Omental fat pad (tissue), 4 donors: Measurements from ENCODE around the gene RUNDC1. TPM values are rescaled to one million over a fixed set of nuclear protein-coding genes. Genes with fewer than 3 reads are reported as not detected.

Source experiments
- ATAC-seq: fragments of 150-250 bp; one replicate; pipeline ENCODE4 v1.9.1; 2016; ENCODE audit warnings: mild to moderate bottlenecking, moderate library complexity; ENCODE audit not compliant: low FRiP score
- DNase-seq: peaks from one replicate; pipeline ENCODE4 v3.0.0-alpha.2; 2019; ENCODE audit warnings: low spot score
- total RNA-seq, 4 donors: library from RNA; depleted of rRNA; stranded (reverse); fragments of >200 nt; gene quantifications; one replicate each; pipeline ENCODE4 v1.1.0, GENCODE V29; 2016
- TF ChIP-seq, protein P1 (sequence below), 3 donors: fragments of 450-650 bp; IDR thresholded peaks; one replicate each; pipeline ENCODE4 v1.5.1; 2016 to 2017; ENCODE audit warnings: antibody characterized with exemption in 3 of 3, mild to moderate bottlenecking in 3 of 3, moderate library complexity in 2 of 3

The RUNDC1 gene
- total RNA-seq, 4 donors from 2014 or later: 8.5 to 12.4 (median 10.6) TPM

DNA sequence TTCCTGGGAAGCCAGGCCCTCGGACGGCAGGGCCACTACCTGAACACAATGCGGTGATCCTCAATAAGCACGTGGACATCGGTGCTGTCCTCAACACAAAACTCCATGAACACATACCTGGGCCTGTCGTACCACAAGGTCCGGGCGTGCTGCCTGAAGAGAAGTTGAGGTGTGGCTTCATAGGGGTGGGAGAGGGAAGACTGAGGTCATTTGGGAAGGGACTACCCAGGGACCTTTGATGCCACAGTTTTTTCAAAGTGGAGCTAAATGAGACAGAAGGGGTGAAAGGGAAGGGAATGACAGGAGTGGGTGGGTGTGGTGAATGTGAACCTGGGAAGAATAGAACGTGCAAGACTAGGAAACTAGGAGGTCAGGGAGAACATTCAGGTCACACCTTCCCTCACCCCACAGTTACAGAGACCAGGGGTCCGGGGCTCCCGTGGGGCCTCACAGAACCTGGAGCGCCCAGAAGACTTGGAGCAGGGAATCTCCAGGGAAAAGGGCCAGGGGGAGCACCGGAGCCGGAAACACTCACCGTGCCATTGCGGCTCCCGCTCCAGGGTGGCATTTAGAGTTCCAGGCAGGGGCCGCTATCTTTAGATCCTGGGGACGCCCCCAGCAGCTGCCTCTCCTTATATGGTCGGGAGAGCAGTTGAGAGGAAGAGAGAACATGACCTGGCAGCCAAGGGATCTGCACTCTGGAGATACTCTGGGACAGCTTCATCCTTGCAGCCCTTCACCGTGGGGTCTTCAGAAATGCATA is 673 bp upstream of the RUNDC1 start, which contains the start of gene PTGES3L:
PTGES3L (minus strand) TSS at position 570 of the 763 bp plus-strand sequence; CDS start at position 543, 27 bp downstream.
- peak; percentile 15 for ATAC-seq
- no peak for DNase-seq
- TF ChIP-seq, protein P1, sequence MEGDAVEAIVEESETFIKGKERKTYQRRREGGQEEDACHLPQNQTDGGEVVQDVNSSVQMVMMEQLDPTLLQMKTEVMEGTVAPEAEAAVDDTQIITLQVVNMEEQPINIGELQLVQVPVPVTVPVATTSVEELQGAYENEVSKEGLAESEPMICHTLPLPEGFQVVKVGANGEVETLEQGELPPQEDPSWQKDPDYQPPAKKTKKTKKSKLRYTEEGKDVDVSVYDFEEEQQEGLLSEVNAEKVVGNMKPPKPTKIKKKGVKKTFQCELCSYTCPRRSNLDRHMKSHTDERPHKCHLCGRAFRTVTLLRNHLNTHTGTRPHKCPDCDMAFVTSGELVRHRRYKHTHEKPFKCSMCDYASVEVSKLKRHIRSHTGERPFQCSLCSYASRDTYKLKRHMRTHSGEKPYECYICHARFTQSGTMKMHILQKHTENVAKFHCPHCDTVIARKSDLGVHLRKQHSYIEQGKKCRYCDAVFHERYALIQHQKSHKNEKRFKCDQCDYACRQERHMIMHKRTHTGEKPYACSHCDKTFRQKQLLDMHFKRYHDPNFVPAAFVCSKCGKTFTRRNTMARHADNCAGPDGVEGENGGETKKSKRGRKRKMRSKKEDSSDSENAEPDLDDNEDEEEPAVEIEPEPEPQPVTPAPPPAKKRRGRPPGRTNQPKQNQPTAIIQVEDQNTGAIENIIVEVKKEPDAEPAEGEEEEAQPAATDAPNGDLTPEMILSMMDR (IDR thresholded peaks at IDR 0.05): no peak

GRCh38 chr17:42980766-42981397 is 517 bp downstream of the RUNDC1 start:
- ATAC-seq (peak; percentile 80), DNase-seq (no peak)
- TF ChIP-seq, protein P1 (IDR thresholded peaks at IDR 0.05): no peak

DNA sequence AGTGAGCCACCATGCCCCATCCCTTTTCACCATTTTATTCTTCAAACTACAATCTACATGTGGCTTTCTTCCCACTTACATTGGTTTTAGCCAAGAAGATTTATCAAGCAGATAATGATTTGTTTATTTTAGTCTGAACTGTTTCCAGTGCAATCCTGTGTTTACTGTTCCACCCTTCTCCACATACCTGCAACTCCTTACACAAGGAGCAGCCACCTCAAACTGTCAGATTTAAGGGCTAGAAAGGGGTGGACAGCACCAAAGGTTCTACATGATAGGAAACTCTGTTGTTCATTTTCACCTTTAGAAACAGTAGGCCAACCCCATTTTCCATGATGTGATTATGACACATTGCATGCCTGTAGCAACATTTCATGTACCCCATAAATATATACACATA is 1.9 kb downstream of the RUNDC1 start:
- TF ChIP-seq, protein P1 (IDR thresholded peaks at IDR 0.05): no peak
- ATAC-seq (no peak), DNase-seq (no peak)

DNA sequence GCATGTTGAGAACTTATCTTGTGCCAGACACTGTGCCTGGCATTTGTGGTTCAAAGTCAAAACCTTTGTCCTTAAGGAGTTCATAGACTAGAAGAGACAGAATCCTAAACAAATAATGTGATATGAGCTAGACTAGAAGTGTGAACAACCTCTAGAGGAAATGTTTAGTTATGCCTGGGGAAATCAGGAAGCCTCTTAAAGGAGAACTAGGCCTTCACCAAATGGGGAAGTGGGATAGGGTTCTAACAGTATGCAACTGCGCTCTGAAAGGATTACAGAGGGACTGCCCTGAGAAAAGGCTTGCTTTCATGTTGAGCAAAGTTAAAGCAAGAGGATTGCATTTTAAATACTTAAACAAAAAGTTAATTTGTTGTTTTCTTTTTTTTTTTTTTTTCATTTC is 4.9 kb downstream of the RUNDC1 start:
- DNase-seq (no peak), ATAC-seq (no peak)
- TF ChIP-seq, protein P1 (IDR thresholded peaks at IDR 0.05): no peak

DNA sequence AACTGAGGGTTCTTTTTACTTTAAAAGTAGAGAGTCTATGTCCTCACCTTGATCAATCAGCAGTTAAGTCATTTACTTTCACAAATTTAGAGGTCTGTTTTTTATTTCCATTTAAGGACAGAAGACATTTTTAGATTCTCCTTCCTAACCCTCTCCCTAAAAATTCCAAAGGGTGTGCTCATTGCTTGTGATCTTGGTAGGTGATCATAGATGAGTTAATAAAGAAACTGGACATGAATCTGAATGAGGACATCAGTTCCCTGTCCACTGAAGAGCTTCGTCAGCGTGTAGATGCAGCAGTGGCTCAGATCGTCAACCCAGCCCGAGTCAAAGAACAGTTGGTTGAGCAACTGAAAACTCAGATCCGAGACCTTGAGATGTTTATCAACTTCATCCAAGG is 8.8 kb downstream of the RUNDC1 start:
- TF ChIP-seq, protein P1 (IDR thresholded peaks at IDR 0.05): no peak
- DNase-seq (no peak), ATAC-seq (no peak)

DNA sequence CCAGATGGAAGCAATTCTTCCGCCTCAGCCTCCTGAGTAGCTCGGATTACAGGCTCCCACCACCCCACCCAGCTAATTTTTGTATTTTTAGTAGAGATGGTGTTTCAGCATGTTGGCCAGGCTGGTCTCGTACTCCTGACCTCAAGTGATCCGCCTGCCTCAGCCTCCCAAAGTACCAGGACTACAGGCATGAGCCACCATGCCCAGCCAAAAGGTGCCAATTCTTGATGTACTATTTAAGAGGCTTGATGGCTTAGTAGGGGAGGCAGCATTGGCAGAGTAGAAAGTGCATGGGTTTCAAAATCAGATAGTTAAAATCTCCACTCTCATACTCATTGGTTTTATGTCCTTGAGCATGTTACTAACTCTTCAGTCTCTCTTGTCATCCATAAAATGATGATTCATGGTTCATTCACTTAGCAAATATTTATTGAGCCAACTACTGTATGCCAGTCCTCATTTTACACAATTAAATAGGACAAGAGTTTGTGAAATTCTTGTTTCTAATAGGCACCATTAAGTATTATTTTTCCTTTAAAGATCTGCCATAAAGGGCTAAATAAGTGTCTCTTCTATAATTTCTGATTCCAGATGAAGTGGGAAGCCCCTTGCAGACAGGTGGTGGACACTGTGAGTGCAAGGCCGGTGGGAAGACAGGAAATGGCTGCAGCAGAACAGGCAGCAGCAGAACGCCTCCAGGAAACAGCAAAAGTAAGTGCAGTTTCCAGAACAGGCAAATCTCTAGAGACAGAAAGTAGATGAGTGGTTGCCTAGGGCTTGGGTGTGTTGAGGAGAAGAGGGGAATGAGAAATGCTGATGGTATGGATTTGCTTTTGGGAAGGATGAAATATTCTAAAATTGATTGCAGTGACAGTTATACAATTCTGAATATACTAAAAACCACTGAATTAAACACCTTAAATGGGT is 9.6 kb downstream of the RUNDC1 start:
- DNase-seq: no peak
- TF ChIP-seq, protein P1 (IDR thresholded peaks at IDR 0.05): no peak
- no peak for ATAC-seq
